GM12891 (cell line): Measurements from ENCODE around the gene TULP4.

Source experiments
- PAX5 ChIP-seq: IDR thresholded peaks from 2 replicates; pipeline ENCODE4 v1.6.1; 2011; ENCODE audit warnings: low read length, moderate library complexity, mild to moderate bottlenecking; ENCODE audit not compliant: insufficient read depth, severe bottlenecking
- POLR2A ChIP-seq: IDR thresholded peaks from 2 replicates; pipeline ENCODE4 v1.6.1; 2011; ENCODE audit warnings: low read depth, low read length, control low read depth
- POLR2AphosphoS5 ChIP-seq: IDR thresholded peaks from 2 replicates; pipeline ENCODE4 v1.6.1; 2011; ENCODE audit warnings: low read depth, low read length, control low read depth
- SPI1 ChIP-seq: IDR thresholded peaks from 2 replicates; pipeline ENCODE4 v1.6.1; 2011; ENCODE audit warnings: low read depth, low read length, control low read depth
- TAF1 ChIP-seq: IDR thresholded peaks from 2 replicates; pipeline ENCODE4 v1.6.1; 2011; ENCODE audit warnings: low read depth, low read length, control low read depth

GRCh38 chr6:158519300-158519699, 207.0 kb downstream of the TULP4 start:
- TF ChIP-seq POLR2A (no peak), POLR2AphosphoS5 (no peak), TAF1 (no peak), SPI1 (no peak), PAX5 (no peak)
